HG03354 (cell line): ENCODE results near the gene STK32B.

ENCODE experiments used
- ATAC-seq: cut with Tn5 transposase; IDR thresholded peaks from one replicate; pipeline ENCODE4 v1.9.1; 2021; ENCODE audit warnings: mild to moderate bottlenecking; ENCODE audit not compliant: unreplicated experiment, poor library complexity, severe bottlenecking

The STK32B gene

DNA sequence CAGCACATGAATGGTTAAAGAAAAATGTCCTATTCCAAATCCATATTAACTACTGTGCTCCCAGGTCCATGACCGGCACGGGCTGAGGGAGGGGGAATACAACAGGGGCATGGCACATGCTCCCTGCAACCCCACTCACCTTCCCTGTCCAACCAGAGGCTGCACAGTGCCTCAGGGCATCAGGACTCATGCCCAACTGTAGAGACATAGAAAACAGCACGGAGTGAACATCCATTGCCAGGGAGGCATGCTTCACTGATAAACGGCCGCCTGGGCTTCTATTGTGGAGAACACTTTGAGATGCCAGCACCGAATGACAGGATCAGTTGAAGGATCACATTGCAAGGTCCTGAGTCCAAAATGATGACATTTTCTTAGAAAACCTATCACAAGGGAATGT, 140.6 kb downstream of the STK32B start:
- no peak for ATAC-seq

DNA sequence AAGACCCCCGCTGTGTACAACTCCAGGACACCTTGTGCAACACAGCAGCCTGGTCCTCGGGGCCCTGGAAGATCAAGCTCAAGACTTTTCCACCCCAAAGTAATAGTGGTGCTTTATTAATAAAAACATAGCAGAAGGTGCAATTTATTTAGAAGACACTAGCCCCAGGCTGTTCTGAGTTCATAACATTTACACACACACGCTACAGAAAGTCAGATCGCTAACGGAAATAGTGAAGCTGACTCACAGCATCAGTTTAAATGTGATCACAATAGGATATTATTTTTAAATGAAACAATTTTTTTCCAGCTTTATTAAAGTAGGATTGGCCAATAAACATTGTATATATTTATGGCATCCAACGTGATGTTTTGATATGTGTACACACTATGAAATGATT, 141.0 kb downstream of the STK32B start:
- ATAC-seq = no peak

DNA sequence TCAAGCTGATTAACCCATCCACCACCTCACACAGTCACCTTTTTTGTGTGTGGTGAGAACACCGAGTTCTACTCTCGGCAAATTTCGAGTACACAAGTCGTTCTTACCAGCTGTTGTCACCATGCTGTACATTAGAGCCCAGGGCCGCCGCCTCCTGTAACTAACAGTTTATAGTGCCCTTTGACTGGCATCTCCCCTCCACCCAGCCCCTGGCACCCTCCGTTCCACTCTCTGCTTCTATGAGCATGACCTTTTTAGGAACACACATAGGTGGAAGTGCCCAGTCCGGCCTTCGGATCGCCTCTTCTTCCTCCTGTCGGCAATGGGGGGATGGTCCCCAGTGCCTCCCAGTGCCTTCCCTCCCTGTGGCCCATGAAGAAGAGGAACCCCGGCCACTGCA, 141.4 kb downstream of the STK32B start:
- ATAC-seq = no peak

DNA sequence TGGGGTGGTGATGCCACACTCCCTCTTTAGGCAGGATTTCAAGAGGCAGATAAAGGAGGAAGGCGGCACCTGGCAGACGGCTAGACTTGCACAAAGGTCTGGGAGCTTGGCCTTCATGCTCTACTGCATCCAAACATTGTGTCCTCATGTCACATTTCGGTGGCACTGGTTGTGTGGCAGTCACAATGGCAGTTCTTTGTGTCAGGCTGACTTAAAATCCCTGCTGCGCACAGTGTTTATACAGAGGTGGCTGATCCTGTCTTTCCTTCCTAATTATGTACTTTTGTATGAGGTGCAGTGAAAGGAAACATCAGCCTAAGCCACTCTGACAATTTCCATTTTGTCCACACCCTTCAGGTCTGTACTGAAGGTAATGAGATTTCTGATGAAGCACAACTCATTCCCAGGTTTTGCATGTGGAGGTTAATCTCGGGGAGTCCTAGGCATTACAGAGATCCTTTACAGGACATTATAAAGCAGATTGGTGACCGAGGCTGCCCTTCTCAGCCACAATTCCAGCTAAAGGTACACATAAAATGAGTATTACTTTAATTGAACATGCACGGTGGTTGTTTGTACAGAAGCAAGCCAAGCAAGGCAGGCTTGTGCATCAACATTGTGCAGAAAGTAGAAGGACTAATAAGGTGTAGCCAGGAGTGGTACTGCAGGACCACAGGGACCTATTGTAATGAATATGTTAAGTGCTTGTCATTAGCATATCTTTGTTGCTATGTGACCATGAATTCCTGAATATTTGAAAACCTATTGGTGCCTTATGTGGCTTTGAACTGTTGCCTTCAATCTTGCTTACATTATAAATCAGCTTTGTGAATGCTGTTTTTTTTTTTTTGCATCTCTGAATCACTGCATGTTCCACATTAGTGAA, 147.6 kb downstream of the STK32B start:
- ATAC-seq = no peak

DNA sequence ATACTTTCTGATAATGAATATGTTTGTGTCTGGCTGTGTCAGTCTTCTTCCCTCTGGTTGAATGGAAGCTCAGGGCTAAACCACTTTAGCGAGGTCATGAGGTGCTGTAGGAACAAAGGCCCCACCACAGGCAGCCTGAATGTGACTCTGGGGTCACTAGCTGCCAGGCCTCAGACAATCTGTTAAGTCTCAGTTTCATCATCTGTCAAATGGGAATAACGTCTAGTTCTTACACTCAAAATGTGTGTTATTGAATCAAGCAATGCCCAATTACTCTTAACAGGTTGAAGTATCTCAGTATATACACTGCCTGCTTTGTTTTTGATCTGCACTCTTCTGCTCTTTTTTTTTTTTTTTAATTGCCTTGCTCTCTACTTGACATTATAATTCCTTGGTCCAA, 148.6 kb downstream of the STK32B start:
- ATAC-seq = no peak

DNA sequence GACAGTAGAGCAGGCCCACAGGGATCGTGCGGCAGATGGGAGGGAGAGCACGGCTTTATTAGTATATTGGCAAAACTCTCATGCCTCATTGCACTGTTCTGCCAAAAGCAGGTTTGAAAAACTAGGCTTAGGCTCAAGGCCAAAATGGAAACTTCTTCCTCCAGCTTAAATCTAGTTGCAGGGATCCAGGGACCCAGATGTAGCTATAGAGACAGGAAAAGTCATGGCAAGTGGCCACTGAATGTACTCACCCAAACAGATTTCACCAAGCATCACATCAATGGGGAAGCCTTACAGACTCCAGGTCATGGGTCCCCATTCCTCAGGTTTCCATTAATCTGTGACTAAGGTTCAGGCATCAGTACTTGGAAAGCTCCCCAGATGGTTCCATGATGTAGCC, 149.2 kb downstream of the STK32B start:
- no peak for ATAC-seq

DNA sequence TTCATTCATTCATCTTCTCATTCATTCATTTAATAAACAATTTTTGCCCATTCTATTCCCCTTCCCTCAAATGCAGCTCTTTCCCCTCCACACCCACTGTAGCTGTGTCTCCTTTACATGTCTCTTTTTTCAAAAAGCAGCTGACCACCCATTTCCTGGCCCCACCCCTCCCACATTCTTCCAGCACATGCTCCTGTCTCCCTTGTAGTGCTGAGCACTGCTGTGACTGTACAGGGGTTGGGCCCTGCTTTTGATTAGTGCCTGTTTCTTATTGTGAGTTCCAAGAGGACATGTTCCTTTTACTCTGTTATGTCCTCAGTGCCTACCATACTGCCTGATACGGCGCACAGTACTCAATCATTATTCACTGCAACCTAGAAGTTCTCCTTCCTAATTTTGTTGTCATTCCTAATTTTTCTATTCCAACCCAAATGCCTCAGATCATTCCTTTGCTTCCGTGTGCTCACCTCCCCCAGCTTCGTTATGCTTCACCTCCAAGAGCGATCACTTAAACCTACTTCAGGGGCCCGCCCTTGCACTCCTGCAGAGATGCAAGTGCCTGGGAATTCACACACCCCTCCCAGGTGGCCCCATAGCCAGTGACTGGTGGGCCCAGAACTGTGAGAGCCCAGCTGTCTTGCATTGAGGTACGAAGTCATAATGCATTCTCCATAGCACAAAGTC, 152.2 kb downstream of the STK32B start:
- no peak for ATAC-seq

DNA sequence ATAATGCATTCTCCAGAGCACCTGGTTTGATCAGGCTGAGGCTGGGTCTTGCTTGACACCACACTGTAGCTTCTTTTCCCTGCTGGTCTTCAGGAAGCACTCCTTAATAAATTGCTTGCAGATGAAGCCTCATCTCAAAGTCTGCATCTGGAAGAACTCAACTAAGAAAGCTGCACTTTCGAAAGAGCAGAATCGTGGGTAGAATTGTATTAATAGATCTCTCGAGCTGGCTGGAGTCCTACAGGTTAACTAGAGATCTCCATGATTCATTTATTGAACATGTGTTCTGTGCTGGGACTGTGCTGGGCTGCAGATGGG, 152.7 kb downstream of the STK32B start:
- no peak for ATAC-seq

DNA sequence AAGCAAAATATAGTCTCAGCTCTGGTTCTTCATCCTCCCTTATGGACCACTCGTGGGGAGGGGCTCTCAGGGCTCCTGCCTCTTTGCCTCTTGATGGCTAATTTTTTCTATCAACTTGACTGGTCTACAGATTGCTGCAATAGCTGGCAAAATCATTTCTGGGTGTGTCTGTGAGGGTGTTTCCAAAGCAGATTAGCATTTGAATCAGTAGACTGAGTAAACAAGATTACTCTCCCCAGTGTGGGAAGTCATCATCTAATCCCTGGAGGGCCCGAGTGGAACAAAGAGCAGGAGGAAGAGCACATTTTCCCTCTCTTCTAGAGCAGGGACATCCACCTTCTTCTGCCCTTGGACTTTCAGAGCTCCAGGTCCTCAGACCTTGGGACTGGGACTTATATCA, 153.5 kb downstream of the STK32B start:
- no peak for ATAC-seq

DNA sequence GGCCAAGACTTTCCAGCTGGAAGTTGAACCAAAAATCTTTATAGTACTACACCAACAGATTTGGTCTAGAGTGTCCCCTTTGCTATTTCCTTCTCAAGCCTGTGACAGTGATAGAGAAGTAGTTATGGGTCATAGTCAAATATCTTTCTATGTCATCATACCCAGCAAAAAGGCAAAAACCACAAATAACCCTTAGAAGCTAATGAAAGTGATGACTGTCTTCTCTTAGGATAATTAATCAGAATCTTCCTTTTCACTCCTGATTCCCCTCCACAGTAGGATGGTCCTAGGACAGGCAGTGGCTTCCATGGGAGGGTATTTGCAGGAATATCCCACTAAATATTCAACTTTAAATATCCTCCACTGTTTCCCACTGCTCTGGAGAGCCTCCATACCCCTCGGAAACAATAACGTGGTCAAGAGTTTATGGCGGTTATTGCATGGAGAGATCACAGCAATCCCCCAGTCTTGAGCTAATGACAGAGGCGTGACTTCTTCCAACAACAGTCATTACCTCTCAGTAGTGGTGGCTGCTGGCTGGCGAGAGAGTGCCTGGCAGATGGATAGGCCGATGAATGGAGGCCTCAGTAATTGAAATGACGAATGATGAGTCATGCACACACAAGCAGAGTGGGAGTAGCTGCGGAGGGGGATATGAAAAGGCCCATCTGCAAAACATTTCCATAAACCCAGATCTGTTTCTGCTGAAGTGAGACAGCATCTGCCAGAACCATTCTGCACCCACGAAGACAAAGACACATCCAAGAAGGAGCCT, 154.9 kb downstream of the STK32B start:
- no peak for ATAC-seq

DNA sequence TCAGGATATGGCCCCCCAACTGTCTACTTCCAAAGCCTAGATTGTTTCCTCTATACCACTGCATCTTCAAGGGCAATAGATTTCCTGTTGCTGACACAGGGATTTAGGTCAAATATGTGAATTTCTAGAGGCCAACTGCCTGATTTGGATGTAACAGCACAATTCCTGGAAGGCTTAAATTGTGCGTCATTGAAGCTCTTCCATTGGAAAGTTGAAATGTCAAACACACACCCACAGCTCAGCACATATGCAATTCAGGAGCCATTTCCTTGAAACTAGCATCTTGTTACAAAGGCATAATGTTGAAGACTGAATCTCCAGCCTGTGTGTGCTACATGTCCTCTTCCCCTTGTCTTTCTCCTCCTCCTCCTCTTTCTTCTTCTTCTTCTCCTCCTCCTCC, 158.6 kb downstream of the STK32B start:
- no peak for ATAC-seq

DNA sequence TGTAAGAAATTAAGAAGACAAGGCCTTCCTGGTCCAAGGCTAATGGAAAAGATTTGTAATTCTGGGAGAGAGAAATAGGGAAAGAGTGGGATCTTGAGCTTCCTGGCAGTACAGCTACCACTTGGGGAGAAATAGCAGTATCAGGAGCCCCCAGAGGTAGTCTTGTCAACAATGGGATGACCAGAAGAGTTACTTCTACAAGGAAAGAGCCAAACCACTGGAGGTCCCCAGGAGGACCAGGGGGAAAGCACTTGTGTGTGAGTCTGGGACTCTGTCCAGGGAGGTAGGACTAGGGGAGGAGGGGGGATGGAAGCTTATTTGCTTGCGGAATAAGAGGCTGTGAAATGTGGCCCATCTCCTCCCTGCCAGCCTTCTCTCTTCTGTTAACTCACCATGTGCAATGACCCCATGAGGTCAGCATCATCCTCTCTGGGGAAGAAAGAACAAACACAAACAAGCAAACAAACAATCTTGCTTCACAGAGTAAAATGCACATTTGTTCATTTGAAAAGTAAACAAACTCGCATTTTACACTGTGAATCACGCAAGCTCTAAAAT, 160.1 kb downstream of the STK32B start:
- no peak for ATAC-seq

DNA sequence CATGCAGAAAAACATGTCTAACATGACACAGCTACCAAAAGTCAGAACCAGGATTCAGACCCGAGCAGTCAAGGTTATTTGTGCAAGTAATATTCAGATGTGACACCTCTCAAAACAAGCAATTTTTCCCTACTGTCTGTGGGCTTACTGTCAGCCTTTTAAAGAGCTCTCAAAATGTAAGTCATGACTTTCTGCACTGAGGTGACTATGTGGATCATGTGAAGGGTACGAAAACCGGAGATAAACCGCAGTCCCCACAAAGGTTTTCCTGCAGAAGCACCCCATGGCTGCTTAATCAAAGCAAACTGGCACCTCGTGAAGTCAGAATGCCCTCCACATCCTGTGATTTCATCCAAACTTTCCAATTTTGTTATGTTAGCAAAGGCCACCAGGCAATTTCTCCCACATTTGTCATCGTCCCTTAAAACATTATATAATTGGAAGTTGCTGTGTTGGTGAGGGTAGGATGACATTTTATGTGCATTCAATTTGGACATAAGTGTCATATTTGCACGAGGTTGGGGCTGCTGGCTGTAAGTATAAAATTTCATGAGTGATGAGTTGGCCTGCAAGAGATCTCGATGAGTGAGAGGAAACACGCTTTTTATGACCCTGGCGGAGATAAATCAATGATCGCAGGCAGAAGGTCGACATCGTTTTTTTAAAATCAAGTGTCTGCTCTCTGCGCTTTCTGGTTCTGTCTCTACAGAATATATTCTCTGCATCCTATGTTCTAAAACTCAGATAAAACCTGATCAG, 161.2 kb downstream of the STK32B start:
- ATAC-seq = no peak

DNA sequence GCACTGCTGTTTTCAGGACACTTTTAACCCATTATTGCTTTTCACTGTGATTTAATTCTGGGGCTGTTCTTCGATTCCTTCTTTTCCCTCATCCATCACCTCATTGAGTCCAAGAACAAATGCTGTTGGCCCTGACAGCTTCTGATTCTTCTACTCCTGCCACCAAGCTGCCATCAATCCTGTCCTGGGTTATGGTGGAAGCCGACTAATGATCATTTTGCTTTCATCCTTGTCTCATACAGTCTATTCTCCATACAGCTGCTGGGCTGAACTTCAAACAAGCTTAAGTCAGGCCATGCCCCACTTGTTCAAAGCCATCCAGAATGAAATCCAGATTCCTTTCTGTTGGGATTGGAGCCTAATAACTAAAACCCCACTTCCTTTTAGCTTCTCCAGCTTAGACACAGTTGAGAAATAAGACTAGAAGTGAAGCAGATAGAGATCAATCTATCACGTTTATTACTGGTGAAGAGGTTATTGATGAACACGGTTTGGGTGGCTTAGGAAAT, 161.9 kb downstream of the STK32B start:
- ATAC-seq = no peak

DNA sequence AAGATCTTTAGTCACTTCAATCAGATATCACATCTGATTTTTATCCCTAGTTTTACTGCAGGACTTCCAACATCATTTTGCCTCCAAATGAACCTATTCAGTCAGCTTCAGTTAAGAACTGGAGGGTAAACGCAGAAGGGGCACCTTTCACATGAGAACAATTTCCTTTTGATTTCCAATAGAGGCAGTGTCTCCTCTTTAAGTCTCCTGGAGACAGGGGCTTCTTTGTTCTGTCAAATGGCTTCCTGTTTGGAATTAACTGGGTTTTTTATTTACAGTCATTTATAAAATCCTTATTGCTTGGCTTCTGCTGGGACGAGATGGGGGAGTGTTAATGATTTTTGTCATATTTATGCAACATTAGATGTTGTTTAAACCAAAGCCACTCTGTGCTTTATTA, 164.0 kb downstream of the STK32B start:
- no peak for ATAC-seq

DNA sequence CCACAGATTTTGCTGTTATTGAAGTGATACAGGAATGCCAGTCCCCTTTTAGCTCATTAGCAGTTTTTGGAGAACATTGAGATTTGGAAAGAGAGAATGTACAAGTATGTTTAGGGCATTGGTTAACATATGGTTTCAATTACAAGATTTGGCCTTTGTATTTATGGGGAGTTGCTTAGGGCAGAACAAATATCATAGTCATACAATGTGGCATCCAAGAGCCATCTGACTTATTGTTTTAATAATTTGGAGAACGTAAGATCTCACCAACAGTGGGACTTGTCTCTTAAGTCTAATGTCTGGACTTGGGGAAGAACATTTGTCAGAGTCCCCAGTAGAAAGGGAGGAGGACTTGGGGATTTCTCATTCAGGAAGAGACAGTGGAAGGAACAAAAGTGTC, 166.1 kb downstream of the STK32B start:
- no peak for ATAC-seq

DNA sequence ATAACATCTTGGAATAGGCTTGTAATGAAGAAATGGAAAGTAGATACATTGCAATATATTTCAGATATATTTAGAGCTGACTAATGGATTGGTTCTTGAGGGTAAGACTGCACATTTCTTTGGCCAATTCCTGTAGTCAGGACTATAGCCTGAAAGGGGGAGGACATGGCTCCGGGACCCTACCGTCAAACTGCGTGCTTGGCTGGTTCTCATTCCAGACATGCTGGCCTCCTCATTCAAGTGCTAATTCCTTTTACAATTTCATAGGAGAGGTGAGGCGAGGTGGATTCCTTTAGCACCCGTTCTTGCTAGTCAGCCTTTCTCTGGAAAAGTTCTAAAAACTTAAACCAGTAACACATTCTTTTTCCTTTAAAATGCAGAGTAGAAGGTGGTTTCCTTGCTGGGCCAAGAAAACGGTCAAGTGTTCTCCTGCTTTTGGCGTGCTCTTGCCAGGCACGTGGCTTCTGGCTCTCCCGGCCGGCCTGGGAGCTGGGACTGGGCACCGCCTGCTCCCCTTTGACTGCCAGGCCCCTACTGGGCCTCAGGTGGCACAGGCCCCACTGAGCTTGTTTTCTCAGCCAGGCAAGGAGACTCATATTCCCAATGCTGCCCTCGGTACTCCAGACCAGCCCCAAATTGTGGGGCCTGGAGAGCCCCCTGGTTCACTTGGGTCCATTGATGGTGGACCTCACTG, 167.2 kb downstream of the STK32B start:
- ATAC-seq = no peak

DNA sequence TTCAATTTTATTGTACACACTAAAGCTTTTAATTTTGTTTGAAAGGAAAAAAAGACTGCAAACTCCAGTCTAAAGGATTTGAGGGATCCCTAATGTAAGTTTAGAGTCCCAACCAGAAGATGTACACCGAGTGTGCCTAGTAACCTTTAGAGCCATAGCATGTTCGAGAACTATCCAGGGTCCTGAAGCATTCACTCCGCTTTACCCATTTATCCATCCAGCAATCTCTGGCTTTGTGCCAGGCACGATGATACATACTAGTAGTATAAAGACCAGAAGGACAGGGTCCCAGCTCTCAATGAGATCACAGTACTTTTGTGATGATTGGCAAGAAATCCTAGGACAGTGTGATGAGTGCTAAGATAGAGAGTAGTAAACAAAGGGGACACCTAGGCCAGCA, 168.7 kb downstream of the STK32B start:
- no peak for ATAC-seq

DNA sequence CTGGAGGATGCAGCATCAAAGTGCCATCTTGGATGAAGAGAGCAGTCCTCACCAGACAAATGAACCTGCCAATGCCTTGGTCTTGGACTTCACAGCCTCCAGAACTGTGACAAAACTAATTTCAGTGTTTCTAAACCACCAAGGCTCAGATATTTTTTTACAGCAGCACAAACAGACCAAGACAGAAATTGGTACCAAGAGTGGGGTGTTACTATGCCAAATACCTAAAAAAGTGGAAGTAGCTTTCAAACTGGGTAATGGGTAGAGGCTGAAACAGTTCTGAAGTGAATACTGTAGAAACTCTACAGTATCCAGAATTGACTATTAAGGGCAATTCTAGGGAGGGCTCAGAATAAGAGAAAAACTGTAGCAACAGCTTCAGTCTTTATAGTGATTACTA, 170.8 kb downstream of the STK32B start:
- no peak for ATAC-seq
